Vagina (tissue), 2 donors: ENCODE measurements around the gene IGSF23.

Source experiments
- POLR2A ChIP-seq, 2 donors: fragments of 450-650 bp; IDR thresholded peaks; one replicate each; pipeline ENCODE4 v1.6.1; 2017; ENCODE audit warnings: antibody characterized with exemption in 2 of 2, mild to moderate bottlenecking in 2 of 2, moderate library complexity in 2 of 2
- POLR2AphosphoS5 ChIP-seq, 2 donors: sonication (generic); formaldehyde crosslinking; IDR thresholded peaks; one replicate each; pipeline ENCODE4 v1.9.0; 2017; ENCODE audit warnings: antibody characterized with exemption in 2 of 2, mild to moderate bottlenecking in 2 of 2, low read depth in 1 of 2; ENCODE audit not compliant: insufficient read depth in 1 of 2
- TF ChIP-seq, protein P1 (sequence below), 3 experiments: fragments of 450-650 bp in 2 of 3; fragments of 200-600 bp in 1 of 3; sonication (generic) in 1 of 3; IDR thresholded peaks; one replicate each; pipeline ENCODE4 v1.5.1; 2017 to 2019; ENCODE audit warnings: antibody characterized with exemption in 3 of 3, mild to moderate bottlenecking in 2 of 3, moderate library complexity in 2 of 3

GRCh38 chr19:44598880-44599279, 14.5 kb upstream of the IGSF23 start:
- TF ChIP-seq, protein P1, sequence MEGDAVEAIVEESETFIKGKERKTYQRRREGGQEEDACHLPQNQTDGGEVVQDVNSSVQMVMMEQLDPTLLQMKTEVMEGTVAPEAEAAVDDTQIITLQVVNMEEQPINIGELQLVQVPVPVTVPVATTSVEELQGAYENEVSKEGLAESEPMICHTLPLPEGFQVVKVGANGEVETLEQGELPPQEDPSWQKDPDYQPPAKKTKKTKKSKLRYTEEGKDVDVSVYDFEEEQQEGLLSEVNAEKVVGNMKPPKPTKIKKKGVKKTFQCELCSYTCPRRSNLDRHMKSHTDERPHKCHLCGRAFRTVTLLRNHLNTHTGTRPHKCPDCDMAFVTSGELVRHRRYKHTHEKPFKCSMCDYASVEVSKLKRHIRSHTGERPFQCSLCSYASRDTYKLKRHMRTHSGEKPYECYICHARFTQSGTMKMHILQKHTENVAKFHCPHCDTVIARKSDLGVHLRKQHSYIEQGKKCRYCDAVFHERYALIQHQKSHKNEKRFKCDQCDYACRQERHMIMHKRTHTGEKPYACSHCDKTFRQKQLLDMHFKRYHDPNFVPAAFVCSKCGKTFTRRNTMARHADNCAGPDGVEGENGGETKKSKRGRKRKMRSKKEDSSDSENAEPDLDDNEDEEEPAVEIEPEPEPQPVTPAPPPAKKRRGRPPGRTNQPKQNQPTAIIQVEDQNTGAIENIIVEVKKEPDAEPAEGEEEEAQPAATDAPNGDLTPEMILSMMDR (IDR thresholded peaks at IDR 0.05), result no peak
- TF ChIP-seq POLR2AphosphoS5 (IDR thresholded peaks at IDR 0.05; ENCODE audit: insufficient read depth in 1 of 2, low read depth in 1 of 2) (no peak), POLR2A (IDR thresholded peaks at IDR 0.05) (no peak)
